ENCODE data around the gene AOC1. TPM values are rescaled to one million over a fixed set of nuclear protein-coding genes. Genes with fewer than 3 reads are reported as not detected.

Gene AOC1
- total and polyA plus RNA-seq, 5 donors from 2014 or later = not detected

DNA sequence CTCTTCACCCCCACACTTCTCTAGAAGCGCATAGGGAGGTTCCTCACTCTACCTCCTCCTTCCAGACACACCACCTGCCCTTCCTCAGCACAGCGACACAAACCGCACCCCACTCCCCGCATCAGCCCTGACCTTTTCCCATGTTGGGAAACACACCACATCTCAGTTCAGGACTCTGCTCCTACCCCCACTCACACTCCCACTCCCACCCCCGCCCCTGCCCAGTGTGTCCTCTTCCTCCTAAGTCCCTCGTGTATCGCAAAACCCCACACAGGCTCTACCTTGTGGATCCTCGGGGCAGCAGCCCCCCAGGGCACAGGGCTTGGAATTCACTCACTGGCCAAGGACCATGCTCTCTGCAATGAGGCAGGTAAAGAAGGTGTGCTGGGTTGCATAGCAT lies 4.2 kb upstream of the AOC1 start:
- H3K27me3 ChIP-seq (ENCODE audit: control insufficient read depth, insufficient read depth, low read length) = peaks cover 11% of the 10 kb centered on the region
- no peak overlapping the region for H3K4me3 Mint-ChIP-seq
- H3K27ac ChIP-seq (ENCODE audit: insufficient read depth, low read length, poor library complexity, severe bottlenecking) = no peak overlapping the region
- DNase-seq (no peak), ATAC-seq (ENCODE audit: low read depth in 2 of 2) (no peak)
- H3K36me3 Mint-ChIP-seq = no peaks in the 10 kb centered on the region
- H3K4me1 ChIP-seq (ENCODE audit: control insufficient read depth, insufficient read depth, low read length, poor library complexity, severe bottlenecking) = no peaks in the 10 kb centered on the region
- H3K4me3 ChIP-seq (ENCODE audit: low read depth, low read length) = no peak overlapping the region
- no peak overlapping the region for H3K27ac Mint-ChIP-seq
- no peaks in the 10 kb centered on the region for H3K9me3 Mint-ChIP-seq
- no peaks in the 10 kb centered on the region for H3K9me3 ChIP-seq (ENCODE audit: control insufficient read depth in 2 of 2, low read length in 2 of 2)
- H3K4me1 Mint-ChIP-seq = peaks cover 0 to 1% (median 0%) of the 10 kb centered on the region in 4 donors
- H3K36me3 ChIP-seq (ENCODE audit: control insufficient read depth, insufficient read depth, low read length) = no peaks in the 10 kb centered on the region
- H3K27me3 Mint-ChIP-seq = peaks cover 24% of the 10 kb centered on the region

DNA sequence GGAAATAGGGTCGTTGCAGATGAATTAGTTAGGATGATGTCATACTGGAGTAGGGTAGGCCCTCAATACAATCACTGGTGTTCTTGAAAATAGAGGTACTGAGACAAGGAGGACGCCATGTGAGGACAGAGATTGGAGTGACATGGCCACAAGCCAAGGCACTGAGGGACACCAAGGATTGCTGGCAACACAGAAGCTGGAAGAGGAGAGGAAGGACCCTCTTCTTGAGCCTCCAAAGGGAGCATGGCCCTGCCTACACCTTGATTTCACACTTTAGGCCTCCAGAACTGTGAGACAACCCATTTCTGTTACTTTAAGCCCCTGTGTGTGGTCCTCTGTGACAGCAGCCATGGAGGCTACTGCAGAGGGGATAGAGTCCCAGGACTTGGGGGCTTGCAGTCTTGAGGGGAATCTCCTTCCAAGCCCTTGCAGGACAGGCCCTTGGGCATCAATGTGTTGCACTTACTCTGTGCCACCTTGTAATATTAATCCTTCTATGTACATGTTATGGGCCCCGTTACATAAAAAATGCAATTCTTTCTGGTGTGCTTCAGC lies 3.7 kb upstream of the AOC1 start:
- Mint-ChIP-seq H3K27me3 (peaks cover 26% of the 10 kb centered on the region), H3K27ac (no peak overlapping the region), H3K4me1 (peaks cover 0 to 1% (median 0%) of the 10 kb centered on the region in 4 donors), H3K9me3 (no peaks in the 10 kb centered on the region), H3K36me3 (no peaks in the 10 kb centered on the region), H3K4me3 (no peak overlapping the region)
- no peaks in the 10 kb centered on the region for H3K4me1 ChIP-seq (ENCODE audit: control insufficient read depth, insufficient read depth, low read length, poor library complexity, severe bottlenecking)
- no peak for ATAC-seq (ENCODE audit: low read depth in 2 of 2)
- H3K9me3 ChIP-seq (ENCODE audit: control insufficient read depth in 2 of 2, low read length in 2 of 2) = no peaks in the 10 kb centered on the region
- H3K27me3 ChIP-seq (ENCODE audit: control insufficient read depth, insufficient read depth, low read length) = peaks cover 12% of the 10 kb centered on the region
- no peak overlapping the region for H3K27ac ChIP-seq (ENCODE audit: insufficient read depth, low read length, poor library complexity, severe bottlenecking)
- H3K4me3 ChIP-seq (ENCODE audit: low read depth, low read length) = no peak overlapping the region
- DNase-seq = no peak
- no peaks in the 10 kb centered on the region for H3K36me3 ChIP-seq (ENCODE audit: control insufficient read depth, insufficient read depth, low read length)

DNA sequence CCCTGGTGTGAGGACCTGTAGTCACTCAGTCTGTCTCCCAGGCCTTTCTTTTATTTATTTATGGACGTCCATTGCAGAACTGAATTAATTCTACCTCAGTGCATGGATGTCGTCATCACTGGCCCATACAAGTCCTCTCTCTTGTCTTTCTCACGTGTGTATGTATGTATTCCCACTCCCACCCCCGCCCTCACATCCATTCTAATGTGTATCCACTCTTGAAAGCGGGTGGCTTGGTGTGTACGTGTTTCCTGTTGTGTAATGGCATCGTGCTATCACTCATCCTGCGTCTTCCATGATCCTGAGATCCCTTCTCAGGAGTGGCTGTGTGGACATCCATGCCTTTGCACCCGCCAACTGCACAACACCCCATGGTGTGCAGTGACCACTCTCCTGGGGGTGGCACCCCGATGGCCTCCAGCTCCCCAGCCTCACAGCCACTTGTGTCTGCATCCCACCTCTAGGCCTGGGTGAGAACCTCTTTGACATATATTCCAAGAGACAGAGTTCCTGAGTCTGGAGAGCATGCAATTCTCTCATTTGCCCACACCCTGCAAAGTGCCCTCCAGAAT lies 3.0 kb upstream of the AOC1 start:
- no peak overlapping the region for H3K4me3 Mint-ChIP-seq
- H3K27me3 Mint-ChIP-seq = peaks cover 29% of the 10 kb centered on the region
- H3K27ac Mint-ChIP-seq = no peak overlapping the region

DNA sequence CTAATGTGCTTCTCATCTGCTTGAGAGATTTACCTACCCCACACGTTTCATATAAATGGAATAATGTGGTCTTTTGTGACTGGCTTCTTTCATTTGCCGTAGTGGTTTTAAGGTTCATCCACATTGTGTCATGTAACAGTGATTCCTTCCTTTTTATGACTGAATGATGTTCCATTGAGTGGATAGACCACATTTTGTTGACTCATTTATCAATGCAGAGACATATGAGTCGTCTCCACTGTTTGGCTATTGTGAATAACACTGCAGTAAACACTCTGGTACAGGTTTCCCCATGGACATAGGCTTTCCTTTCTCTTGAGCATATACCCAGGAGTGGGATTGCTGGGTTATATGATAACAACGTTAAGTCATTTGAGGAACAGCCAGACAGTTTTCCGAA lies 2.0 kb upstream of the AOC1 start:
- H3K4me3 Mint-ChIP-seq = no peak overlapping the region
- no peak overlapping the region for H3K27ac Mint-ChIP-seq
- H3K27me3 Mint-ChIP-seq = peaks cover 32% of the 10 kb centered on the region
- no peak for DNase-seq
- Histone ChIP-seq H3K36me3 (ENCODE audit: control insufficient read depth, insufficient read depth, low read length) (no peaks in the 10 kb centered on the region), H3K4me1 (ENCODE audit: control insufficient read depth, insufficient read depth, low read length, poor library complexity, severe bottlenecking) (no peaks in the 10 kb centered on the region), H3K27ac (ENCODE audit: insufficient read depth, low read length, poor library complexity, severe bottlenecking) (no peak overlapping the region), H3K4me3 (ENCODE audit: low read depth, low read length) (no peak overlapping the region), H3K27me3 (ENCODE audit: control insufficient read depth, insufficient read depth, low read length) (peaks cover 12% of the 10 kb centered on the region), H3K9me3 (ENCODE audit: control insufficient read depth in 2 of 2, low read length in 2 of 2) (no peaks in the 10 kb centered on the region)
- H3K4me1 Mint-ChIP-seq = peaks cover 0 to 1% (median 0%) of the 10 kb centered on the region in 4 donors
- H3K9me3 Mint-ChIP-seq = no peaks in the 10 kb centered on the region
- H3K36me3 Mint-ChIP-seq = no peaks in the 10 kb centered on the region
- no peak for ATAC-seq (ENCODE audit: low read depth in 2 of 2)

More for the DNA sequence above, 3.0 kb upstream of the AOC1 start:
- no peaks in the 10 kb centered on the region for H3K9me3 Mint-ChIP-seq
- no peaks in the 10 kb centered on the region for H3K36me3 ChIP-seq (ENCODE audit: control insufficient read depth, insufficient read depth, low read length)
- ATAC-seq (ENCODE audit: low read depth in 2 of 2) (no peak), DNase-seq (no peak)
- H3K4me3 ChIP-seq (ENCODE audit: low read depth, low read length) = no peak overlapping the region
- H3K4me1 Mint-ChIP-seq = peaks cover 0 to 1% (median 0%) of the 10 kb centered on the region in 4 donors
- H3K27ac ChIP-seq (ENCODE audit: insufficient read depth, low read length, poor library complexity, severe bottlenecking) = no peak overlapping the region
- no peaks in the 10 kb centered on the region for H3K36me3 Mint-ChIP-seq
- H3K4me1 ChIP-seq (ENCODE audit: control insufficient read depth, insufficient read depth, low read length, poor library complexity, severe bottlenecking) = no peaks in the 10 kb centered on the region
- no peaks in the 10 kb centered on the region for H3K9me3 ChIP-seq (ENCODE audit: control insufficient read depth in 2 of 2, low read length in 2 of 2)
- peaks cover 12% of the 10 kb centered on the region for H3K27me3 ChIP-seq (ENCODE audit: control insufficient read depth, insufficient read depth, low read length)

DNA sequence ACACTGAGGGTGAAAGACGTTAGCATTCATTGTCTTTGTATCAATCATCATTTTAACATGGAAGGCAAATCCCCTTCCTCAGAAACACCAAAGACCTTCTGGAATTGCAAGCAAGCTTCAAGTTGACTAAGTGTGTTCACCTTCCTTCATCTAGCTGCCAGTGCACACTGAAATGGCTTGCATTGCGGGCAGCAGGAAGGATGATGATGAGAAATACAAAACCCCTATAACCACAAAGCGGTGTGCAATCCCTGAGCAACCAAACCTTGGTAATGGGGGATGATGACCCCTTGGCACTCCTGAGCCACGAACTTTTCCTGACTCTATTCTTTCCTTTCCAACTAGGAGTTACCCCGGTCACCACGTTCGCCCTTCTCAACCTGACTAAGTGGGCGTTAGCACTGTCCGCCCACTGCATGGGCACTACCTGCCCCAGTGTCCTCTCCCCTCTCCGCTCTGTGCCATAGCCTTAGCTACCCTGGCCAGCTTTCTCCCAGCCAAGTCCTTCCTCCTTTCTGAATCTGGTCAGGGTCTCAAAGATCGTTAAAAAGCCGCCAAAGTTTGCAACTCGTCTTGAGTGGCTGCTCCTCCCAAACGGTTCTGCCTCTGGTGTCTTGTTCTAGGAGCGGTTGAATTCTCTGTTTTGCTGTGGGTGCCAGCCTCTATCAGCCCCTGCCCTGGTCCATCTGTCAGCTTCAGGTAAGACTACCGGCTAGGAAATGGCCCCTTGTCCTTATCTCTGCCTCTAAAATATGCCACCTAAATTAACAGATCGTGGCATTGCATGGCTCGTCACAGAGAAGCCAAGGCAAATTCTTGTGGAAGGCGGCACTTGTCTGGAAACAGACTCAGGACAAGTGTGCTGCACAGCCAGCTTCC lies 586 bp upstream of the AOC1 start:
- H3K27me3 ChIP-seq (ENCODE audit: control insufficient read depth, insufficient read depth, low read length) = peaks cover 12% of the 10 kb centered on the region
- peaks cover 36% of the 10 kb centered on the region for H3K27me3 Mint-ChIP-seq

DNA sequence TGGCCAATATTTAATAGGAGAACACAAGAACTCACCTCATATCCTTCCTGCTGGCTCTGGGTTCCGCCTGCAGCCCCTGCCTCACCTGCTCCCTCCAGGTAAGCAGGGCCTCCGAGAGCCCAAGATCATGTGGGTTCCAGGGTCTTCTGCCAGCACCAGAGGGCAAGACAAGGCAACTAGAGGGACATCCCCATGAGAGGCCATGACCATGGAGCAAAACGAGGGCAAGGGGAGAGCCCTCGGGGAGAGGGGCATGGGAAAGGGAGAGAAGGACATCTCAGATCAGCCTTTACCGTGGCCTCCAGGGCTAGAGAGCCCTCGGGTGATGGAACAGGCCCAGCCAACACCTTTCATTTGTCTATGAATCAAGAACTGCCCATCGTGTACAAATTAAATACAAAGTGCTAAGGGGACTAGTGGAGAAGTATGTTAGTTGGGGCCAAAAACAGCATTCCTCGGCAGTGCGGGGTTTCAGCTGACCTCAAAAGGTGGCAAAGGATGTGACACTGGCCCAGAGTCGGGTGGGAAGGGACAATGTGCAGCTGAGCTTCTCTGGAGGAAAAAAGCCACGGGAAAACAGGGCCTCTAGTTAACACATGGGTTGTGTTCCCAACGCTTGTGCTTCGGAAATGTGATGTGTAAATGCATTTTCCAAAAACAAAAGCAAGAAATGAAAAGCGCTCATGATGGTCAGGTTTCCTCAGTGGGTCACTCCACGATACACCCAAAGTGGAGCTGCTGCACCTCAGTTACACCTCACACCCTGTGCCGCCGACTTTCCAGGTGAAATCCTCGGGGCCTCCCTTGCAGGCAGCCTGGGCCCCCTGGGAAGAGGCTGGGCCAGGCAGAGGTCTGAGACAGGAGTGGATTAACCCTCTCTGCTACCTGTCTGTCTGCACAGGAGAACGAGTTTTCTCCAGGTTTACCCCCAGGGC lies 2.0 kb downstream of the AOC1 start:
- Histone ChIP-seq H3K4me3 (ENCODE audit: low read depth, low read length) (no peak overlapping the region), H3K27me3 (ENCODE audit: control insufficient read depth, insufficient read depth, low read length) (peaks cover 12% of the 10 kb centered on the region), H3K27ac (ENCODE audit: insufficient read depth, low read length, poor library complexity, severe bottlenecking) (no peak overlapping the region), H3K4me1 (ENCODE audit: control insufficient read depth, insufficient read depth, low read length, poor library complexity, severe bottlenecking) (no peaks in the 10 kb centered on the region), H3K36me3 (ENCODE audit: control insufficient read depth, insufficient read depth, low read length) (no peaks in the 10 kb centered on the region), H3K9me3 (ENCODE audit: control insufficient read depth in 2 of 2, low read length in 2 of 2) (no peaks in the 10 kb centered on the region)
- Mint-ChIP-seq H3K36me3 (no peaks in the 10 kb centered on the region), H3K4me3 (no peak overlapping the region), H3K27me3 (peaks cover 40% of the 10 kb centered on the region), H3K27ac (no peak overlapping the region), H3K4me1 (peaks cover 0 to 1% (median 0%) of the 10 kb centered on the region in 4 donors), H3K9me3 (no peaks in the 10 kb centered on the region)
- DNase-seq (no peak), ATAC-seq (ENCODE audit: low read depth in 2 of 2) (no peak)

More for the DNA sequence above, 586 bp upstream of the AOC1 start:
- H3K4me1 Mint-ChIP-seq = peaks cover 0 to 1% (median 0%) of the 10 kb centered on the region in 4 donors
- H3K27ac ChIP-seq (ENCODE audit: insufficient read depth, low read length, poor library complexity, severe bottlenecking) = no peak overlapping the region
- no peak overlapping the region for H3K4me3 ChIP-seq (ENCODE audit: low read depth, low read length)
- no peak overlapping the region for H3K4me3 Mint-ChIP-seq
- H3K27ac Mint-ChIP-seq = no peak overlapping the region
- no peaks in the 10 kb centered on the region for H3K9me3 Mint-ChIP-seq
- DNase-seq = no peak
- no peaks in the 10 kb centered on the region for H3K4me1 ChIP-seq (ENCODE audit: control insufficient read depth, insufficient read depth, low read length, poor library complexity, severe bottlenecking)
- no peaks in the 10 kb centered on the region for H3K36me3 Mint-ChIP-seq
- H3K9me3 ChIP-seq (ENCODE audit: control insufficient read depth in 2 of 2, low read length in 2 of 2) = no peaks in the 10 kb centered on the region
- no peak for ATAC-seq (ENCODE audit: low read depth in 2 of 2)
- no peaks in the 10 kb centered on the region for H3K36me3 ChIP-seq (ENCODE audit: control insufficient read depth, insufficient read depth, low read length)

DNA sequence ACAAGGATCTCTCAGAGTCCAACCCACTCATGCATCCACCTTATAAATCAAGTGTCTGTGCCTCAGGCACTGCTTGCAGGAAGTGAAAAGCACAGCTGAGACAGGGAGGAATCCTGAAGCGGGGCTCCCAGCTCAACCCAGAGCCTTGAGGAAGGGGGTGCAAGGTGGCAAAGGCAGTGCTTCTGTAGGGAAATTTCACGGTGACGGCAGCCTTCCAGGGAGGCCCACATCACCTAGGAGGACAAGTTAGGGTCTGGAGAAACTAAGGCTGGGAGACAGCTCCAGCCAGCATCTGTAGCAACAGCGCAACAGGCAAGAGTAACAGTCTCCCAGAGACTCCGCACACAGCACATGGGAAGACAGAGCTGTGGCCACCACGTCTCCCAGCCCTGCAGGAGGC lies 2.7 kb downstream of the AOC1 start:
- DNase-seq (no peak), ATAC-seq (ENCODE audit: low read depth in 2 of 2) (no peak)
- Mint-ChIP-seq H3K27ac (no peak overlapping the region), H3K4me1 (peaks cover 0 to 1% (median 0%) of the 10 kb centered on the region in 4 donors), H3K36me3 (no peaks in the 10 kb centered on the region), H3K9me3 (no peaks in the 10 kb centered on the region), H3K27me3 (peaks cover 35% of the 10 kb centered on the region), H3K4me3 (no peak overlapping the region)
- Histone ChIP-seq H3K9me3 (ENCODE audit: control insufficient read depth in 2 of 2, low read length in 2 of 2) (no peaks in the 10 kb centered on the region), H3K27me3 (ENCODE audit: control insufficient read depth, insufficient read depth, low read length) (peaks cover 12% of the 10 kb centered on the region), H3K4me1 (ENCODE audit: control insufficient read depth, insufficient read depth, low read length, poor library complexity, severe bottlenecking) (no peaks in the 10 kb centered on the region), H3K4me3 (ENCODE audit: low read depth, low read length) (no peak overlapping the region), H3K36me3 (ENCODE audit: control insufficient read depth, insufficient read depth, low read length) (no peaks in the 10 kb centered on the region), H3K27ac (ENCODE audit: insufficient read depth, low read length, poor library complexity, severe bottlenecking) (no peak overlapping the region)
